ENCODE data around the gene MKX.

Gene MKX

DNA sequence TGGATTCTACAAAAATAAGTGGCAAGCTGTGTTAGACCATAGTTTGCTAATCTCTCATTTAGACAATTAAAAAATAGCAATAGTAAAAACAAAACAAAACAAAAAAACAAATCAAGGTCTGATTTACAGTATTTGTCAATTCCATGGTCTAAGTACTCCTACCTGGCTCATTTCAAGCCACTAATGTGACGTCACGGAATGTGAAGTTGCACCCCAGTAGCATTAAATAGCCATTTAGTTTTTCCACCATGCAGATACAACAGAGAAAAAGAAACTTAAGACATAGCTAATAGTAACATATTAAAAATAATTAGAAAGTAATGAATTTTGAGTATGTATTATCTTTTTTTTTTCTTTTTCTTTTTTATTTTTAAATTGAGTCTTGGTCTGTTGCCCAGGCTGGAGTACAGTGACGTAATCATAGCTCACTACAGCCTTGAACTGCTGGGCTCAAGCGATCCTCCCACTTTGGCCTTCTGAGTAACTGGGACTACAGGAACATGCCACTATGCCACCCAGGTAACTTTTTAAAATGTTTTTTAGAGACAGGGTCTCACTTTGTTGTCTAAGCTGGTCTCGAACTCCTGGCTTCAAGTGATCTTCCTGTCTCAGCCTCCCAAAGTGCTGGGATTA lies 101.2 kb downstream of the MKX start:
- no peak for DNase-seq

DNA sequence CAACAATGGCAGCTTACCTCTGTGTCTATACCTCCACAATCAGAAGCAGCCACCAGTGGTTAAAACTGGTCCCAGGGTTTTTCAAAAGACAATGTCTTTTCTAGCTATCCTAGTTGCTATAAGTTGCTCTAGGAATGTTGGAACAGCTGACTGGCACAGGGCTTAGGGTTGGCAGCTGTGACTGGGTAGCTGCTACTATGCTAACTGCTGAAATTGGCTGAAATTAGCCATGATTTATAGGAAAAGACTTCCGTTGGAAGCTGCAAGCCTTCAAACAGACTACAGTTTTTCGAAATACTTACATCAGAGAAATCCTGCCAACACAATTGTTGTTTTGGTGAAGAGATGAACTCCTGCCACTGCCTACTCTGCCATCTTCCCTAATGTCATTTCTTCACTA lies 102.3 kb downstream of the MKX start:
- no peak for DNase-seq

DNA sequence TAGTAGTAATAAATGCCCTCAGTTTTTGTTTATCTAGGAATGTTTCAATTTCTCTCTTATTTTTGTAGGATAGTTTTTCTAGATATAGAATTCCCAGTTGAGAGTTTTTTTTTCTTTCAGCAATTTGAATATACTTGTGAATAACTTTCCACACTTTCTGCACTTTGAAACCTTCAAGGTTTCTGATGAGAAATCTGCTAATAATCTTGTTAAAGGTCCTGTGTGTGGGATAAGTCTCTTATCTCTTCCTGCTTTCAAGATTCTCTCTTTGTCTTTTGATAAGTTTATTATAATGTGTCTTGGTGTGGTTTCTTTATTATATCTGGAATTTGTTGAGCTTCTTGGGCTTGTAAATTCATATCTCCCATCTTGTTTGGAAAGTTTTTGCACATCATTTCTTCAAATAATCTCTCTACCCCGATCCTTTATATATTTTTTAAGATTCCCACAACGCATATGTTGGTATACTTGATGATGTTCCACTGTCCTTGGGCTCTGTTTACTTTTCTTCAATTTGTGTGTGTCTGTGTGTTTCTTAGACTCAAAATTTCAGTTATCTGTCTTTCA lies 103.5 kb downstream of the MKX start:
- DNase-seq: no peak

DNA sequence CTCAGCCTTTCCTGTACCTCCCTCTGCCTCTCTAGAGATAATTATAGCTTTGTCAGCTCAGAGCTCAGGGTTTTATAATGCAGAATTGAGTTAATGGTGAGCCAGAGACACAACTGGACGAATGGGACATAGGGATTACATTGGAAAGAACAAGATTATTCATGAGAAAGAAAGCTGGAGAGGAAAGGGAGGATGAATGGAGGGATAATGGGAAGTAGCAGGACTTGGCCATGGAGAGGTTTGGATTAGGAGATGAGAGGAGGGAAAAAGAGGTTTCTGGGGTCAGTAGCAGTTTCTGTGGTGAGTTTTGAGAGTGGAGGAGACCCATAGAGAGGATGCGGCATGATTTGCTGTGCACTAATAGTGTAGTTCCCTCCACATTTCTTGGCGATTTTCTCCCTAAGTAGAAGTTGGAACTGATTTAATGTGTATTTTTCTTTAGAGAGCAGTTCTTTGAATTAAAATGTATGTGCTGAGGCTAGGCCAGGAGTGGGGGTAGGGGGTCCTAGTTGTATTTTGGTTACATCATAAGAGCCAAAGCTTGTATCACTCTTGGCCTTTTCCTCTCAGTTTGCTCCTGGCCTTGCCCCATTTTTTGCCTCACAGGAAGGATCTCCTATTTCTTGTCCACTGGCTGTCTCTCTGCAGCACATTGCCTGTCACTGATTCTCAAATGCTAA lies 107.4 kb downstream of the MKX start:
- no peak for DNase-seq

DNA sequence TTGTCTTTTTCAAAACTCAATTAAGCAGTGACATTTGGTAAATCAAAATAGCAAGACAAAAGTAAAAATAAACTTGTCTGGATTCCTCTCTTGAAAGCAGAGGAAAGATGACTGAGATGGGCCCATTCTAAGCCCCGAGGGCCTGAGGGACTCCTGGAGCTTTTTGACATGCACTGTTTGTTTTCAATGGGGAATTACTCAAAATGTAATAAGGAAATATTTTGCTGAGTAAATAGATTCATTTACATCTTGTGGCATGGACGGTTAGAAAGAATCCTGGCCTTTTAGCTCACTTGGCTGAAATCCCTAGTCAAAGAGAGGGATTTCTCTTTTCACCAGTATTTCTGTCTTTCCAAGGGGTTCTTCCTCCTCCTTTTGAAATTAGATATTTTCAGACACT lies 108.0 kb downstream of the MKX start:
- DNase-seq: no peak

GRCh38 chr10:27636816-27637215 lies 108.8 kb downstream of the MKX start:
- no peak for DNase-seq

DNA sequence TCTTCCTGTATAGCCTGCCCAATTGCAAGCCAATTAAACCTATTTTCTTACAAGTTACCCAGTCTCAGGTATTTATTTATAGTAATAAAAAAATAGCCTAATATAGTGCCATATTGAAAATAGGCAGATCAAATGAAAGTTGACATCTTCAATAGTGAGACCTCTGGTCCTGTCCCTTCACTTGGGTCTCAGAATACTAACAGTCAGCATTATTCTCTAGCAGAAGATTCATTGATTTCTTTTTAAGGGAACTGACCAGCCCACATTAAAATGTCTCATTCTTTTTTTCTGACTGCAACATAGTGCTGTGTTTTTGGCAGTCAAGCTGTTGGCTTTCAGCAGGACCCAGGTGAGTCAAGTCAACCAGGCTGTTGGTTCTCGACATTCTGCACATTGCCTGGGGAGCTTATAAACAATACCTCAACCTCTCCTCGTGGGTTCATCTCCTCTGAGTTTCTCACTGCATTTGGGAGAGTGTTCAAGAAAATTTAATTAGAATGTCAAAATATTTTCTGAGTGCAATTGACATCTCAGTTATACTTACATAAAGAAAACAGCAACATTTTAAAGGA lies 109.8 kb downstream of the MKX start:
- DNase-seq: no peak

DNA sequence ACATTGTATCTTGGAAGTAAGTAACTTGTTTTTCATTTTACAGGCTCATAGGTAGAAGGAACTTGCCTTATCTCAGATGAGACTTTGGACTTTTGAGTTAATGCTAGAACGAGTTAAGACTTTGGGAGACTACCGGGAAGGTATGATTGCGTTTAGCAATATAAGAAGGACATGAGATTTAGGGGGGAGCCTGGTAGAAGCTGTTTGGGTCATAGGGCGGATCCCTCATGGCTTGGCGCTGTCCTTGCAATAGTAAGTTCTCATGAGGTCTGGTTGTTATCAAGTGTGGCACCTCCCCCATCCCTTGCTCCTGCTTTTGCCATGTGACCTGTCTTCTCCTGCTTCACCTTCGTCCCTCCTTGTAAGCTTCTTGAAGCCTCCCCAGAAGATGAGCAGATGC lies 110.3 kb downstream of the MKX start:
- no peak for DNase-seq

DNA sequence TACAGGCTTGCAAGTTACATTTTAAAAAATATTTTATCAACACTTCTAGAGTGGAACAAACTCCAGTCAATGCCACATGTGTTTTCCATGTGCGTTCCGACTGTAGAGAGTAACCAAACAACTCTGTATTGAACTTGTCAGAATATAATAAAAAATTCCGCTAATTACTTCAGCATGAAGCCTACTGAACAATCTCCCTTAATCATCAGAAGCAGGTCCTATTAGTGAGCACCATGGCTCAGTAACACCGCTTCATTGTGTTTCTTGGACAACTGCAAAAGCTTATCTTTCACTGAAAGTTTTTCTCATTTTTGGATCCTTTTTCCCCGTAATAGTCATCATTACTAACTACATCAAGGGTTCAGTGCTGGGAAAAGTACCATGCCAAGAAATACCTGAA lies 117.0 kb downstream of the MKX start:
- no peak for DNase-seq

GRCh38 chr10:27626890-27627289 lies 118.7 kb downstream of the MKX start:
- DNase-seq: no peak

- DNase-seq: no peak
Observed at GRCh38 chr10:27625452-27626211, 120.0 kb downstream of the MKX start.

GRCh38 chr10:27624941-27625340 lies 120.7 kb downstream of the MKX start:
- DNase-seq: no peak

Data from NCI-H774 (cell line).